Measurements from ENCODE around the gene RPS6KA2.

Gene RPS6KA2

GRCh38 chr6:166511316-166511715, 115.7 kb downstream of the RPS6KA2 start:
- no peaks in the 10 kb centered on the region for H3K27me3 ChIP-seq (replicated peaks; ENCODE audit: control insufficient read depth, insufficient read depth, low read length)
- H3K36me3 ChIP-seq (ENCODE audit: control insufficient read depth, insufficient read depth, low read length) = no peaks in the 10 kb centered on the region
- TF ChIP-seq, protein P1, sequence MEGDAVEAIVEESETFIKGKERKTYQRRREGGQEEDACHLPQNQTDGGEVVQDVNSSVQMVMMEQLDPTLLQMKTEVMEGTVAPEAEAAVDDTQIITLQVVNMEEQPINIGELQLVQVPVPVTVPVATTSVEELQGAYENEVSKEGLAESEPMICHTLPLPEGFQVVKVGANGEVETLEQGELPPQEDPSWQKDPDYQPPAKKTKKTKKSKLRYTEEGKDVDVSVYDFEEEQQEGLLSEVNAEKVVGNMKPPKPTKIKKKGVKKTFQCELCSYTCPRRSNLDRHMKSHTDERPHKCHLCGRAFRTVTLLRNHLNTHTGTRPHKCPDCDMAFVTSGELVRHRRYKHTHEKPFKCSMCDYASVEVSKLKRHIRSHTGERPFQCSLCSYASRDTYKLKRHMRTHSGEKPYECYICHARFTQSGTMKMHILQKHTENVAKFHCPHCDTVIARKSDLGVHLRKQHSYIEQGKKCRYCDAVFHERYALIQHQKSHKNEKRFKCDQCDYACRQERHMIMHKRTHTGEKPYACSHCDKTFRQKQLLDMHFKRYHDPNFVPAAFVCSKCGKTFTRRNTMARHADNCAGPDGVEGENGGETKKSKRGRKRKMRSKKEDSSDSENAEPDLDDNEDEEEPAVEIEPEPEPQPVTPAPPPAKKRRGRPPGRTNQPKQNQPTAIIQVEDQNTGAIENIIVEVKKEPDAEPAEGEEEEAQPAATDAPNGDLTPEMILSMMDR (IDR thresholded peaks at IDR 0.05; ENCODE audit: insufficient read depth, low read length, poor library complexity, severe bottlenecking) = no peak
- no peak for DNase-seq (ENCODE audit: extremely low read depth, insufficient read length)
- no peak overlapping the region for H3K4me3 ChIP-seq (replicated peaks; ENCODE audit: low read depth, low read length)

DNA sequence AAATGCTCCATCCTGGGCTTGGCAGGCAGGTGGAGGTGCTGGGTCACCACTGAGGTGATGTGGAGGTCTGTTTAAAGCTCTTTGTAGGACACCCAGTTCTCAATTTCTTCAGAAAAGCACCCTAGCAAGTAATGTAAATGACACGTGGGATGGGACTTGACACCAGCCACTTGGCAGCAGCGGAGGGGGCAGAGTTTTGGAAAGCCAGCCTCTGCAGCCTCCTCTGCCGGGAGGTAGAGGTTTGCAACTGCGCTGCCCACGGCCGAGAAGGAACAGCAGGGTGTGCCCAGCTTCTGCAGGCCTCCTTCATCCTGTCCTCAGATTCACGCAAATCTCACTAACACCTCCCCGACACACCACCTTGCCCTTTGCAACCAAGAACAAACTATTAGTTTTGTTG, 117.9 kb downstream of the RPS6KA2 start:
- Histone ChIP-seq H3K4me3 (replicated peaks; ENCODE audit: low read depth, low read length) (no peak overlapping the region), H3K27me3 (replicated peaks; ENCODE audit: control insufficient read depth, insufficient read depth, low read length) (no peaks in the 10 kb centered on the region), H3K36me3 (ENCODE audit: control insufficient read depth, insufficient read depth, low read length) (no peaks in the 10 kb centered on the region)
- no peak for DNase-seq (ENCODE audit: extremely low read depth, insufficient read length)
- TF ChIP-seq, protein P1 (IDR thresholded peaks at IDR 0.05; ENCODE audit: insufficient read depth, low read length, poor library complexity, severe bottlenecking) = no peak

- Histone ChIP-seq H3K27me3 (replicated peaks; ENCODE audit: control insufficient read depth, insufficient read depth, low read length) (no peaks in the 10 kb centered on the region), H3K4me3 (replicated peaks; ENCODE audit: low read depth, low read length) (no peak overlapping the region), H3K36me3 (ENCODE audit: control insufficient read depth, insufficient read depth, low read length) (no peaks in the 10 kb centered on the region)
- DNase-seq (ENCODE audit: extremely low read depth, insufficient read length) = no peak
- TF ChIP-seq, protein P1 (IDR thresholded peaks at IDR 0.05; ENCODE audit: insufficient read depth, low read length, poor library complexity, severe bottlenecking) = no peak
These were observed 118.3 kb downstream of the RPS6KA2 start for GRCh38 chr6:166508726-166509125.

DNA sequence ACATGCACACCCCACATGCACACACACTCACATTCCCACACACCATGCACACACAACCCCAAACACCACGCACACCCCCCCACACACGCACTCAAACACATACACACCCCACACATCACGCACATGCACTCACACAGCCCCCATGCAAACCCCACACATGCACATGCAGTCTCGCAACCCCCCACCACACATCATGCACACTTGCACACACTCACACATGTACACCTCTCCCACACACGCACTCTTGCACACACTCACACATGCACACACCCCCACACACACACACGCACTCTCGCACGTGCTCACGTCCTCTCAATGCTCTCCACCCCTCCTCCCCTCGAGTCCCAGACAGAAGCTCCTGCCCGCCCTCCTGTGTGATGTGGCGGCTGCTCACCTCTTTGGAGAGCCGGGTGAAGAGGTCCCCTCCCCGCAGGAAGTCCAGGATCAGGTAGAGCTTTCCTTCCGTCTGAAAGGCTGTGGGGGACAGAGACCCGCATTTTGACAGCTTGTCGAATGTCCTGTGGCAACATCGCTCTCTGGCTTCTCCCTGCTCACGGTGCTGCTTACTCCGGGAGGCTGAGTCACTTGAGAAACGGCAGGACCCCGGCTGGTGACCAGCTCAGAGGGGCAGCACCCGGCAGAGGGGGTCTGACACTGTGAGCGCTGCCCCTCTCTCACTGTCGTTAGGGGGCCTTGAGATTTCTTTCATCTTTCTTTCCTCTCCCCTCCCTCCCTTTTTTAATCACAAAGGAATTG, 119.1 kb downstream of the RPS6KA2 start:
- TF ChIP-seq, protein P1 (IDR thresholded peaks at IDR 0.05; ENCODE audit: insufficient read depth, low read length, poor library complexity, severe bottlenecking) = no peak
- DNase-seq (ENCODE audit: extremely low read depth, insufficient read length) = no peak
- Histone ChIP-seq H3K36me3 (ENCODE audit: control insufficient read depth, insufficient read depth, low read length) (no peaks in the 10 kb centered on the region), H3K4me3 (replicated peaks; ENCODE audit: low read depth, low read length) (no peak overlapping the region), H3K27me3 (replicated peaks; ENCODE audit: control insufficient read depth, insufficient read depth, low read length) (no peaks in the 10 kb centered on the region)

DNA sequence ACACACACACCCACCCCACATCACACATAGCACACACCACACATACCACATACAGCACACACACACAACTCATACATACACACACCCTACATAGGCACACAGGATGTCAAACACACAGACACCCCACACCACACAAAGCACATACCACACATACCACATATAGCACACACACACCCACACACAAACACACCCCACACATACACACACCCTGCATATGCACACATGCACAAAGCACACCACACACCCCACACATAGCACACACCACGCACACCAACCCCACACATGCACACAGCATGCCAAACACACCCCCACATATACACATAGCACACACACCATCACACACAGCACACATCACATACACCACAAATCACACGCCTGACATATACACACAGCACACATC, 119.7 kb downstream of the RPS6KA2 start:
- TF ChIP-seq, protein P1 (IDR thresholded peaks at IDR 0.05; ENCODE audit: insufficient read depth, low read length, poor library complexity, severe bottlenecking) = no peak
- DNase-seq (ENCODE audit: extremely low read depth, insufficient read length) = no peak
- Histone ChIP-seq H3K27me3 (replicated peaks; ENCODE audit: control insufficient read depth, insufficient read depth, low read length) (no peaks in the 10 kb centered on the region), H3K36me3 (ENCODE audit: control insufficient read depth, insufficient read depth, low read length) (no peaks in the 10 kb centered on the region), H3K4me3 (replicated peaks; ENCODE audit: low read depth, low read length) (no peak overlapping the region)
